ENCODE measurements around the gene MME.

DNA sequence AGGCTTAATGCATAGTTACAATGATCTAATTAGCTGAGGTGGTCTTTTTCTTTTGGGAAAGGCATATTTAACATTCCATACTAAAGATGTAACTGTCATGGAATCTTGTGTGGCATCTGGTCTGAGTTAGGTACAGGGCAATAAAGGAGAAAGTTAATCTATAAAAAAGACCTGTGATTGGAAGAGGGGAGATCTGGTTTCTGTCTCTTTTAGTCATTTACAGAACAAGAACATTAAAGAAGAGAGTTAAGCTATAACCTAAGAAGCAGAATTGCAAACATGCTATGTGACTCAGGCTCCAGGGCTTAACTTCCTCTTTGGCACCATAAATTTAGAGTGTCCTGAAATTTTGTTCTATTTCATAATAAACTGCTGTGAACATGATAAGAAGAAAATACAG is 47.2 kb upstream of the MME start:
- TF ChIP-seq, protein P1, sequence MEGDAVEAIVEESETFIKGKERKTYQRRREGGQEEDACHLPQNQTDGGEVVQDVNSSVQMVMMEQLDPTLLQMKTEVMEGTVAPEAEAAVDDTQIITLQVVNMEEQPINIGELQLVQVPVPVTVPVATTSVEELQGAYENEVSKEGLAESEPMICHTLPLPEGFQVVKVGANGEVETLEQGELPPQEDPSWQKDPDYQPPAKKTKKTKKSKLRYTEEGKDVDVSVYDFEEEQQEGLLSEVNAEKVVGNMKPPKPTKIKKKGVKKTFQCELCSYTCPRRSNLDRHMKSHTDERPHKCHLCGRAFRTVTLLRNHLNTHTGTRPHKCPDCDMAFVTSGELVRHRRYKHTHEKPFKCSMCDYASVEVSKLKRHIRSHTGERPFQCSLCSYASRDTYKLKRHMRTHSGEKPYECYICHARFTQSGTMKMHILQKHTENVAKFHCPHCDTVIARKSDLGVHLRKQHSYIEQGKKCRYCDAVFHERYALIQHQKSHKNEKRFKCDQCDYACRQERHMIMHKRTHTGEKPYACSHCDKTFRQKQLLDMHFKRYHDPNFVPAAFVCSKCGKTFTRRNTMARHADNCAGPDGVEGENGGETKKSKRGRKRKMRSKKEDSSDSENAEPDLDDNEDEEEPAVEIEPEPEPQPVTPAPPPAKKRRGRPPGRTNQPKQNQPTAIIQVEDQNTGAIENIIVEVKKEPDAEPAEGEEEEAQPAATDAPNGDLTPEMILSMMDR (IDR thresholded peaks at IDR 0.05) = no peak
- TF ChIP-seq POLR2A (IDR thresholded peaks at IDR 0.05) = no peak

Data from vagina (tissue), 2 donors.